GM23338 (cell line): Measurements from ENCODE around the gene SCO2. TPM values are rescaled to one million over a fixed set of nuclear protein-coding genes. Genes with fewer than 3 reads are reported as not detected.

Source experiments
- ATAC-seq: fragments of 200-7000 bp; cut with Tn5 transposase; 3 replicates; pipeline ENCODE4 v1.9.1; 2020
- DNase-seq: peaks from one replicate; pipeline ENCODE4 v3.0.0-alpha.2; 2015; ENCODE audit warnings: low spot score
- H2AFZ ChIP-seq: fragments of 200-600 bp; sonication (generic); 2 replicates; pipeline ENCODE4 v1.8.0; 2016; ENCODE audit warnings: antibody characterized with exemption, mild to moderate bottlenecking, moderate library complexity
- H3F3A ChIP-seq: fragments of 200-600 bp; sonication (generic); replicated peaks from 2 replicates; pipeline ENCODE4 v1.8.0; 2017; ENCODE audit warnings: antibody characterized with exemption, mixed run types, low read depth
- H3K27ac ChIP-seq: fragments of 200-600 bp; sonication (generic); 2 replicates; pipeline ENCODE4 v1.6.1; 2016; ENCODE audit warnings: low read depth
- H3K27me3 ChIP-seq: fragments of 200-600 bp; sonication (generic); 2 replicates; pipeline ENCODE4 v1.8.0; 2016; ENCODE audit warnings: mild to moderate bottlenecking, mixed run types, moderate library complexity; ENCODE audit not compliant: insufficient read depth
- H3K36me3 ChIP-seq: fragments of 200-600 bp; sonication (generic); 2 replicates; pipeline ENCODE4 v1.8.0; 2016; ENCODE audit warnings: mild to moderate bottlenecking; ENCODE audit not compliant: insufficient read depth
- H3K4me1 ChIP-seq: fragments of 200-600 bp; sonication (generic); 2 replicates; pipeline ENCODE4 v1.8.0; 2016; ENCODE audit warnings: mild to moderate bottlenecking, moderate library complexity; ENCODE audit not compliant: insufficient read depth
- H3K4me2 ChIP-seq: fragments of 200-600 bp; sonication (generic); 2 replicates; pipeline ENCODE4 v1.7.1; 2017; ENCODE audit warnings: mixed run types
- H3K4me3 ChIP-seq: fragments of 200-600 bp; sonication (generic); 2 replicates; pipeline ENCODE4 v1.6.1; 2016; ENCODE audit warnings: mixed run types
- H3K79me2 ChIP-seq: fragments of 200-600 bp; sonication (generic); replicated peaks from 2 replicates; pipeline ENCODE4 v1.8.0; 2017; ENCODE audit warnings: mild to moderate bottlenecking; ENCODE audit not compliant: insufficient read depth
- H3K9me2 ChIP-seq: fragments of 200-600 bp; sonication (generic); 2 replicates; pipeline ENCODE4 v1.8.0; 2017; ENCODE audit not compliant: insufficient read depth
- H4K20me1 ChIP-seq: fragments of 200-600 bp; sonication (generic); replicated peaks from 2 replicates; pipeline ENCODE4 v1.8.0; 2017; ENCODE audit warnings: mild to moderate bottlenecking; ENCODE audit not compliant: insufficient read depth
- H3K27ac Mint-ChIP-seq: 2 replicates; pipeline ENCODE4 v1.8.0; 2020; ENCODE audit warnings: inconsistent platforms, mild to moderate bottlenecking, moderate library complexity, mixed read lengths
- H3K27me3 Mint-ChIP-seq: 3 replicates; pipeline ENCODE4 v1.8.0; 2022; ENCODE audit warnings: low read depth, mild to moderate bottlenecking, moderate library complexity, mixed read lengths, inconsistent platforms; ENCODE audit not compliant: insufficient read depth, poor library complexity
- H3K36me3 Mint-ChIP-seq: 3 replicates; pipeline ENCODE4 v1.8.0; 2021; ENCODE audit warnings: low read depth, mild to moderate bottlenecking, inconsistent platforms, moderate library complexity, mixed read lengths
- H3K4me1 Mint-ChIP-seq: 3 replicates; pipeline ENCODE4 v1.8.0; 2020; ENCODE audit warnings: mild to moderate bottlenecking, inconsistent platforms, mixed read lengths
- H3K4me3 Mint-ChIP-seq: 3 replicates; pipeline ENCODE4 v1.8.0; 2021; ENCODE audit warnings: moderate library complexity, mild to moderate bottlenecking, inconsistent platforms, mixed read lengths
- H3K9me3 Mint-ChIP-seq: 3 replicates; pipeline ENCODE4 v1.8.0; 2020; ENCODE audit warnings: moderate library complexity, mild to moderate bottlenecking, inconsistent platforms, mixed read lengths
- CREB1 ChIP-seq: fragments of 250-450 bp; sonication (Bioruptor Pico); IDR thresholded peaks from 2 replicates; pipeline ENCODE4 v1.5.0; 2020; ENCODE audit warnings: low read depth, mild to moderate bottlenecking, moderate library complexity
- EZH2 ChIP-seq: fragments of 200-600 bp; sonication (generic); IDR thresholded peaks from one replicate; pipeline ENCODE4 v1.8.0; 2017; ENCODE audit warnings: antibody characterized with exemption, mild to moderate bottlenecking, low read depth; ENCODE audit not compliant: unreplicated experiment
- EZH2phosphoT487 ChIP-seq: fragments of 200-600 bp; sonication (generic); IDR thresholded peaks from one replicate; pipeline ENCODE4 v1.8.1; 2018; ENCODE audit warnings: antibody characterized with exemption; ENCODE audit not compliant: unreplicated experiment
- JUNB ChIP-seq: IDR thresholded peaks from one replicate; pipeline ENCODE4 v1.6.1; 2016; ENCODE audit warnings: antibody characterized with exemption; ENCODE audit not compliant: unreplicated experiment
- NANOG ChIP-seq: IDR thresholded peaks from 2 replicates; pipeline ENCODE4 v1.6.1; 2016; ENCODE audit warnings: antibody characterized with exemption, borderline replicate concordance
- POLR2AphosphoS5 ChIP-seq: IDR thresholded peaks from 2 replicates; pipeline ENCODE4 v1.6.1; 2016; ENCODE audit warnings: antibody characterized with exemption, low read depth
- STAT1 ChIP-seq: IDR thresholded peaks from one replicate; pipeline ENCODE4 v1.6.1; 2016; ENCODE audit warnings: antibody characterized with exemption; ENCODE audit not compliant: unreplicated experiment
- ZNF114 ChIP-seq: fragments of 250-450 bp; sonication (Bioruptor Pico); IDR thresholded peaks from 2 replicates; pipeline ENCODE4 v1.5.0; 2020; ENCODE audit warnings: mild to moderate bottlenecking, moderate library complexity
- ZNF331 ChIP-seq: fragments of 250-450 bp; sonication (Bioruptor Pico); IDR thresholded peaks from 2 replicates; pipeline ENCODE4 v1.5.0; 2020; ENCODE audit warnings: low read depth, mild to moderate bottlenecking, moderate library complexity
- polyA plus RNA-seq: library from polyadenylated mRNA; unstranded; fragments of >200 nt; fragmentation: Nextera tagmentation; extraction: Ambion mirVana; gene quantifications from 2 replicates; pipeline ENCODE4 v1.2.1, GENCODE V29; 2016
- total RNA-seq: library from RNA; depleted of rRNA; stranded (reverse); fragments of >200 nt; shearing (Covaris generic); gene quantifications from 2 replicates; pipeline ENCODE4 v1.2.3, GENCODE V29; 2014
- TF ChIP-seq, protein P1 (sequence below): fragments of 250-450 bp; sonication (Bioruptor Pico); IDR thresholded peaks from 2 replicates; pipeline ENCODE4 v1.5.0; 2020; ENCODE audit warnings: mild to moderate bottlenecking, moderate library complexity
- TF ChIP-seq, protein P2 (sequence below): IDR thresholded peaks from one replicate; pipeline ENCODE4 v1.6.1; 2018; ENCODE audit warnings: antibody characterized with exemption; ENCODE audit not compliant: unreplicated experiment
- TF ChIP-seq, protein P3 (sequence below): IDR thresholded peaks from 2 replicates; pipeline ENCODE4 v1.6.1; 2016; ENCODE audit warnings: antibody characterized with exemption
- TF ChIP-seq, protein P4 (sequence below), 2 experiments: fragments of 200-600 bp in 1 of 2; sonication (generic) in 1 of 2; conservative IDR thresholded peaks; 2 replicates each; pipeline versions ENCODE4 v1.5.1 to v1.6.1; 2016 to 2017; ENCODE audit warnings: antibody characterized with exemption in 2 of 2, low read depth in 2 of 2, mild to moderate bottlenecking in 2 of 2, moderate library complexity in 1 of 2

Gene SCO2
- total and polyA plus RNA-seq, 2 experiments from 2014 or later, result 2.6 to 4.9 TPM

DNA sequence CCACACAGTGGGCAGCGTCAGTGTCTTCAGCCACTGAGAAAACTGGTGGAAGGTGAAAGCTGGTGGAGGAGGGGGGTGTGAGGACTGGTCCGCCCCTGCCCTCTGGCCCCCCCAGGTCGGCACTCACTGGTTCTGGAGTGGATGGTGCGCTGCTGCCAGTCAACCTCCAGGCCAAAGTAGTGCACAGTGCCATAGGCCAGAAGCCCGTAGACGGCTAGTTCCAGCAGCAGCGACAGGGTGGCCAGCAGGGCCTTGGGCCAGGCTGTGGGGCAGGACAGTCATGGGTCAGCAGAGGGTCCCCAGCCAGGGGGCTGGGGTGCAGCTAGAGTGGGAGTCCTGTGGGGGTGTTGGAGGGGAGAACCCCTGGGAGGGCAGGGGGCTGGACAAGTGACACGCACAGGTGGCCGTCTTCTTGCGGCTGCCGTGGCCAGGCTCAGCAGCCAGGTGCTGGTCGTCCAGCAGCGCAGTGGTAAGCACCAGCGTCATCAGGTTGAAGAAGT lies 20.1 kb downstream of the SCO2 start:
- H3K27ac ChIP-seq, result no peak overlapping the region
- no peaks in the 10 kb centered on the region; the same call in 2 of the 3 replicates for H3K36me3 Mint-ChIP-seq
- no peak overlapping the region for H2AFZ ChIP-seq
- H3K4me2 ChIP-seq, result no peak overlapping the region
- H3K4me3 ChIP-seq, result no peak overlapping the region
- H3K27me3 ChIP-seq, result no peaks in the 10 kb centered on the region
- peaks cover 7% of the 10 kb centered on the region for H3K4me1 ChIP-seq
- H3K27me3 Mint-ChIP-seq, result peaks cover 9% of the 10 kb centered on the region
- H3F3A ChIP-seq, result 0 out of 2 replicates have a peak, but pooled peaks cover 6% of the 10 kb centered on the region
- H4K20me1 ChIP-seq, result peaks cover 19% of the 10 kb centered on the region
- H3K9me2 ChIP-seq, result no peaks in the 10 kb centered on the region
- H3K36me3 ChIP-seq, result no peaks in the 10 kb centered on the region
- peaks cover 10% of the 10 kb centered on the region for H3K4me1 Mint-ChIP-seq
- no peak overlapping the region for H3K27ac Mint-ChIP-seq
- TF ChIP-seq ZNF331 (CRISPR knock-in tag) (no peak), STAT1 (no peak), EZH2phosphoT487 (no peak), ZNF114 (CRISPR knock-in tag) (no peak), NANOG (no peak), CREB1 (CRISPR knock-in tag) (no peak), POLR2AphosphoS5 (no peak), EZH2 (no peak), JUNB (no peak)
- TF ChIP-seq, protein P1, sequence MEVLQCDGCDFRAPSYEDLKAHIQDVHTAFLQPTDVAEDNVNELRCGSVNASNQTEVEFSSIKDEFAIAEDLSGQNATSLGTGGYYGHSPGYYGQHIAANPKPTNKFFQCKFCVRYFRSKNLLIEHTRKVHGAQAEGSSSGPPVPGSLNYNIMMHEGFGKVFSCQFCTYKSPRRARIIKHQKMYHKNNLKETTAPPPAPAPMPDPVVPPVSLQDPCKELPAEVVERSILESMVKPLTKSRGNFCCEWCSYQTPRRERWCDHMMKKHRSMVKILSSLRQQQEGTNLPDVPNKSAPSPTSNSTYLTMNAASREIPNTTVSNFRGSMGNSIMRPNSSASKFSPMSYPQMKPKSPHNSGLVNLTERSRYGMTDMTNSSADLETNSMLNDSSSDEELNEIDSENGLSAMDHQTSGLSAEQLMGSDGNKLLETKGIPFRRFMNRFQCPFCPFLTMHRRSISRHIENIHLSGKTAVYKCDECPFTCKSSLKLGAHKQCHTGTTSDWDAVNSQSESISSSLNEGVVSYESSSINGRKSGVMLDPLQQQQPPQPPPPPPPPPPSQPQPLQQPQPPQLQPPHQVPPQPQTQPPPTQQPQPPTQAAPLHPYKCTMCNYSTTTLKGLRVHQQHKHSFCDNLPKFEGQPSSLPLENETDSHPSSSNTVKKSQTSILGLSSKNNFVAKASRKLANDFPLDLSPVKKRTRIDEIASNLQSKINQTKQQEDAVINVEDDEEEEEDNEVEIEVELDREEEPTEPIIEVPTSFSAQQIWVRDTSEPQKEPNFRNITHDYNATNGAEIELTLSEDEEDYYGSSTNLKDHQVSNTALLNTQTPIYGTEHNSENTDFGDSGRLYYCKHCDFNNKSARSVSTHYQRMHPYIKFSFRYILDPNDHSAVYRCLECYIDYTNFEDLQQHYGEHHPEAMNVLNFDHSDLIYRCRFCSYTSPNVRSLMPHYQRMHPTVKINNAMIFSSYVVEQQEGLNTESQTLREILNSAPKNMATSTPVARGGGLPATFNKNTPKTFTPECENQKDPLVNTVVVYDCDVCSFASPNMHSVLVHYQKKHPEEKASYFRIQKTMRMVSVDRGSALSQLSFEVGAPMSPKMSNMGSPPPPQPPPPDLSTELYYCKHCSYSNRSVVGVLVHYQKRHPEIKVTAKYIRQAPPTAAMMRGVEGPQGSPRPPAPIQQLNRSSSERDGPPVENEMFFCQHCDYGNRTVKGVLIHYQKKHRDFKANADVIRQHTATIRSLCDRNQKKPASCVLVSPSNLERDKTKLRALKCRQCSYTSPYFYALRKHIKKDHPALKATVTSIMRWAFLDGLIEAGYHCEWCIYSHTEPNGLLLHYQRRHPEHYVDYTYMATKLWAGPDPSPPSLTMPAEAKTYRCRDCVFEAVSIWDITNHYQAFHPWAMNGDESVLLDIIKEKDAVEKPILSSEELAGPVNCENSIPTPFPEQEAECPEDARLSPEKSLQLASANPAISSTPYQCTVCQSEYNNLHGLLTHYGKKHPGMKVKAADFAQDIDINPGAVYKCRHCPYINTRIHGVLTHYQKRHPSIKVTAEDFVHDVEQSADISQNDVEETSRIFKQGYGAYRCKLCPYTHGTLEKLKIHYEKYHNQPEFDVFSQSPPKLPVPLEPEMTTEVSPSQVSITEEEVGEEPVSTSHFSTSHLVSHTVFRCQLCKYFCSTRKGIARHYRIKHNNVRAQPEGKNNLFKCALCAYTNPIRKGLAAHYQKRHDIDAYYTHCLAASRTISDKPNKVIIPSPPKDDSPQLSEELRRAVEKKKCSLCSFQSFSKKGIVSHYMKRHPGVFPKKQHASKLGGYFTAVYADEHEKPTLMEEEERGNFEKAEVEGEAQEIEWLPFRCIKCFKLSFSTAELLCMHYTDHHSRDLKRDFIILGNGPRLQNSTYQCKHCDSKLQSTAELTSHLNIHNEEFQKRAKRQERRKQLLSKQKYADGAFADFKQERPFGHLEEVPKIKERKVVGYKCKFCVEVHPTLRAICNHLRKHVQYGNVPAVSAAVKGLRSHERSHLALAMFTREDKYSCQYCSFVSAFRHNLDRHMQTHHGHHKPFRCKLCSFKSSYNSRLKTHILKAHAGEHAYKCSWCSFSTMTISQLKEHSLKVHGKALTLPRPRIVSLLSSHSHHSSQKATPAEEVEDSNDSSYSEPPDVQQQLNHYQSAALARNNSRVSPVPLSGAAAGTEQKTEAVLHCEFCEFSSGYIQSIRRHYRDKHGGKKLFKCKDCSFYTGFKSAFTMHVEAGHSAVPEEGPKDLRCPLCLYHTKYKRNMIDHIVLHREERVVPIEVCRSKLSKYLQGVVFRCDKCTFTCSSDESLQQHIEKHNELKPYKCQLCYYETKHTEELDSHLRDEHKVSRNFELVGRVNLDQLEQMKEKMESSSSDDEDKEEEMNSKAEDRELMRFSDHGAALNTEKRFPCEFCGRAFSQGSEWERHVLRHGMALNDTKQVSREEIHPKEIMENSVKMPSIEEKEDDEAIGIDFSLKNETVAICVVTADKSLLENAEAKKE, result no peak
- TF ChIP-seq, protein P2, sequence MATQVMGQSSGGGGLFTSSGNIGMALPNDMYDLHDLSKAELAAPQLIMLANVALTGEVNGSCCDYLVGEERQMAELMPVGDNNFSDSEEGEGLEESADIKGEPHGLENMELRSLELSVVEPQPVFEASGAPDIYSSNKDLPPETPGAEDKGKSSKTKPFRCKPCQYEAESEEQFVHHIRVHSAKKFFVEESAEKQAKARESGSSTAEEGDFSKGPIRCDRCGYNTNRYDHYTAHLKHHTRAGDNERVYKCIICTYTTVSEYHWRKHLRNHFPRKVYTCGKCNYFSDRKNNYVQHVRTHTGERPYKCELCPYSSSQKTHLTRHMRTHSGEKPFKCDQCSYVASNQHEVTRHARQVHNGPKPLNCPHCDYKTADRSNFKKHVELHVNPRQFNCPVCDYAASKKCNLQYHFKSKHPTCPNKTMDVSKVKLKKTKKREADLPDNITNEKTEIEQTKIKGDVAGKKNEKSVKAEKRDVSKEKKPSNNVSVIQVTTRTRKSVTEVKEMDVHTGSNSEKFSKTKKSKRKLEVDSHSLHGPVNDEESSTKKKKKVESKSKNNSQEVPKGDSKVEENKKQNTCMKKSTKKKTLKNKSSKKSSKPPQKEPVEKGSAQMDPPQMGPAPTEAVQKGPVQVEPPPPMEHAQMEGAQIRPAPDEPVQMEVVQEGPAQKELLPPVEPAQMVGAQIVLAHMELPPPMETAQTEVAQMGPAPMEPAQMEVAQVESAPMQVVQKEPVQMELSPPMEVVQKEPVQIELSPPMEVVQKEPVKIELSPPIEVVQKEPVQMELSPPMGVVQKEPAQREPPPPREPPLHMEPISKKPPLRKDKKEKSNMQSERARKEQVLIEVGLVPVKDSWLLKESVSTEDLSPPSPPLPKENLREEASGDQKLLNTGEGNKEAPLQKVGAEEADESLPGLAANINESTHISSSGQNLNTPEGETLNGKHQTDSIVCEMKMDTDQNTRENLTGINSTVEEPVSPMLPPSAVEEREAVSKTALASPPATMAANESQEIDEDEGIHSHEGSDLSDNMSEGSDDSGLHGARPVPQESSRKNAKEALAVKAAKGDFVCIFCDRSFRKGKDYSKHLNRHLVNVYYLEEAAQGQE, result no peak
- TF ChIP-seq, protein P3, sequence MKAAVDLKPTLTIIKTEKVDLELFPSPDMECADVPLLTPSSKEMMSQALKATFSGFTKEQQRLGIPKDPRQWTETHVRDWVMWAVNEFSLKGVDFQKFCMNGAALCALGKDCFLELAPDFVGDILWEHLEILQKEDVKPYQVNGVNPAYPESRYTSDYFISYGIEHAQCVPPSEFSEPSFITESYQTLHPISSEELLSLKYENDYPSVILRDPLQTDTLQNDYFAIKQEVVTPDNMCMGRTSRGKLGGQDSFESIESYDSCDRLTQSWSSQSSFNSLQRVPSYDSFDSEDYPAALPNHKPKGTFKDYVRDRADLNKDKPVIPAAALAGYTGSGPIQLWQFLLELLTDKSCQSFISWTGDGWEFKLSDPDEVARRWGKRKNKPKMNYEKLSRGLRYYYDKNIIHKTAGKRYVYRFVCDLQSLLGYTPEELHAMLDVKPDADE, result no peak
- TF ChIP-seq, protein P4, sequence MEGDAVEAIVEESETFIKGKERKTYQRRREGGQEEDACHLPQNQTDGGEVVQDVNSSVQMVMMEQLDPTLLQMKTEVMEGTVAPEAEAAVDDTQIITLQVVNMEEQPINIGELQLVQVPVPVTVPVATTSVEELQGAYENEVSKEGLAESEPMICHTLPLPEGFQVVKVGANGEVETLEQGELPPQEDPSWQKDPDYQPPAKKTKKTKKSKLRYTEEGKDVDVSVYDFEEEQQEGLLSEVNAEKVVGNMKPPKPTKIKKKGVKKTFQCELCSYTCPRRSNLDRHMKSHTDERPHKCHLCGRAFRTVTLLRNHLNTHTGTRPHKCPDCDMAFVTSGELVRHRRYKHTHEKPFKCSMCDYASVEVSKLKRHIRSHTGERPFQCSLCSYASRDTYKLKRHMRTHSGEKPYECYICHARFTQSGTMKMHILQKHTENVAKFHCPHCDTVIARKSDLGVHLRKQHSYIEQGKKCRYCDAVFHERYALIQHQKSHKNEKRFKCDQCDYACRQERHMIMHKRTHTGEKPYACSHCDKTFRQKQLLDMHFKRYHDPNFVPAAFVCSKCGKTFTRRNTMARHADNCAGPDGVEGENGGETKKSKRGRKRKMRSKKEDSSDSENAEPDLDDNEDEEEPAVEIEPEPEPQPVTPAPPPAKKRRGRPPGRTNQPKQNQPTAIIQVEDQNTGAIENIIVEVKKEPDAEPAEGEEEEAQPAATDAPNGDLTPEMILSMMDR (conservative IDR thresholded peaks at IDR 0.05; ENCODE audit: low read depth in 2 of 2), result no peak
- H3K4me3 Mint-ChIP-seq, result no peak overlapping the region
- H3K9me3 Mint-ChIP-seq, result no peaks in the 10 kb centered on the region
- DNase-seq (no peak), ATAC-seq (no peak)
- peaks cover 20% of the 10 kb centered on the region for H3K79me2 ChIP-seq
